Stimulated activated CD4-positive, alpha-beta T cell treated with anti-CD3 and anti-CD28 coated beads, Interleukin-15, amount 100 ng/mL, for 48 hours (primary cell): Measurements from ENCODE around the gene UBE2R2.
"Not testable (repeated sequence)": the region's sequence is repeated elsewhere in the genome, so short reads cannot be mapped to it uniquely, and the experiment has no call there.

Experiments used
- DNase-seq, 2 donors: peaks; one replicate each; pipeline ENCODE4 v3.0.0-alpha.2; 2020; ENCODE audit warnings: low read depth in 2 of 2

Gene UBE2R2

GRCh38 chr9:33799928-33800704 lies 16.8 kb upstream of the UBE2R2 start:
- DNase-seq = no peak

GRCh38 chr9:33800886-33801285 lies 16.1 kb upstream of the UBE2R2 start:
- DNase-seq = no peak

- DNase-seq = not testable (repeated sequence)
Measured at GRCh38 chr9:33801943-33802500, 14.9 kb upstream of the UBE2R2 start.

GRCh38 chr9:33804196-33804595 lies 12.8 kb upstream of the UBE2R2 start:
- DNase-seq = not testable (repeated sequence)

- not testable (repeated sequence) for DNase-seq
Measured at GRCh38 chr9:33807156-33807555, 9.8 kb upstream of the UBE2R2 start.

GRCh38 chr9:33808979-33809322 lies 8.0 kb upstream of the UBE2R2 start:
- DNase-seq = not testable (repeated sequence)

GRCh38 chr9:33809506-33809905 lies 7.5 kb upstream of the UBE2R2 start:
- DNase-seq = no peak

GRCh38 chr9:33813712-33814641 lies 3.0 kb upstream of the UBE2R2 start:
- no peak for DNase-seq

- DNase-seq = no peak
Measured at GRCh38 chr9:33815781-33816180, 1.2 kb upstream of the UBE2R2 start.

- peak; percentile 35 to 45 for DNase-seq
Measured at GRCh38 chr9:33817327-33818166, 587 bp downstream of the UBE2R2 start.

GRCh38 chr9:33818167-33818846 lies 1.3 kb downstream of the UBE2R2 start:
- no peak for DNase-seq

GRCh38 chr9:33818847-33819500 lies 2.0 kb downstream of the UBE2R2 start:
- DNase-seq = no peak

- DNase-seq = no peak
Measured at GRCh38 chr9:33820231-33820745, 3.3 kb downstream of the UBE2R2 start.

- no peak for DNase-seq
Measured at GRCh38 chr9:33823801-33824200, 6.8 kb downstream of the UBE2R2 start.

- DNase-seq = not testable (repeated sequence)
Measured at GRCh38 chr9:33827285-33827684, 10.3 kb downstream of the UBE2R2 start.

GRCh38 chr9:33829641-33830230 lies 12.8 kb downstream of the UBE2R2 start:
- DNase-seq = not testable (repeated sequence)

- no peak for DNase-seq
Measured at GRCh38 chr9:33835625-33836260, 18.8 kb downstream of the UBE2R2 start.

GRCh38 chr9:33836261-33836660 lies 19.3 kb downstream of the UBE2R2 start:
- not testable (repeated sequence) for DNase-seq

GRCh38 chr9:33837138-33837537 lies 20.2 kb downstream of the UBE2R2 start:
- no peak for DNase-seq
